GM23338 (cell line): ENCODE data around the gene RWDD4. TPM values are rescaled to one million over a fixed set of nuclear protein-coding genes. Genes with fewer than 3 reads are reported as not detected.

Experiments
- ATAC-seq: fragments of 200-7000 bp; cut with Tn5 transposase; 3 replicates; pipeline ENCODE4 v1.9.1; 2020
- DNase-seq: peaks from one replicate; pipeline ENCODE4 v3.0.0-alpha.2; 2015; ENCODE audit warnings: low spot score
- H2AFZ ChIP-seq: fragments of 200-600 bp; sonication (generic); 2 replicates; pipeline ENCODE4 v1.8.0; 2016; ENCODE audit warnings: antibody characterized with exemption, mild to moderate bottlenecking, moderate library complexity
- H3F3A ChIP-seq: fragments of 200-600 bp; sonication (generic); replicated peaks from 2 replicates; pipeline ENCODE4 v1.8.0; 2017; ENCODE audit warnings: antibody characterized with exemption, mixed run types, low read depth
- H3K27ac ChIP-seq: fragments of 200-600 bp; sonication (generic); 2 replicates; pipeline ENCODE4 v1.6.1; 2016; ENCODE audit warnings: low read depth
- H3K27me3 ChIP-seq: fragments of 200-600 bp; sonication (generic); 2 replicates; pipeline ENCODE4 v1.8.0; 2016; ENCODE audit warnings: mild to moderate bottlenecking, mixed run types, moderate library complexity; ENCODE audit not compliant: insufficient read depth
- H3K36me3 ChIP-seq: fragments of 200-600 bp; sonication (generic); 2 replicates; pipeline ENCODE4 v1.8.0; 2016; ENCODE audit warnings: mild to moderate bottlenecking; ENCODE audit not compliant: insufficient read depth
- H3K4me1 ChIP-seq: fragments of 200-600 bp; sonication (generic); 2 replicates; pipeline ENCODE4 v1.8.0; 2016; ENCODE audit warnings: mild to moderate bottlenecking, moderate library complexity; ENCODE audit not compliant: insufficient read depth
- H3K4me2 ChIP-seq: fragments of 200-600 bp; sonication (generic); 2 replicates; pipeline ENCODE4 v1.7.1; 2017; ENCODE audit warnings: mixed run types
- H3K4me3 ChIP-seq: fragments of 200-600 bp; sonication (generic); 2 replicates; pipeline ENCODE4 v1.6.1; 2016; ENCODE audit warnings: mixed run types
- H3K79me2 ChIP-seq: fragments of 200-600 bp; sonication (generic); replicated peaks from 2 replicates; pipeline ENCODE4 v1.8.0; 2017; ENCODE audit warnings: mild to moderate bottlenecking; ENCODE audit not compliant: insufficient read depth
- H3K9me2 ChIP-seq: fragments of 200-600 bp; sonication (generic); 2 replicates; pipeline ENCODE4 v1.8.0; 2017; ENCODE audit not compliant: insufficient read depth
- H4K20me1 ChIP-seq: fragments of 200-600 bp; sonication (generic); replicated peaks from 2 replicates; pipeline ENCODE4 v1.8.0; 2017; ENCODE audit warnings: mild to moderate bottlenecking; ENCODE audit not compliant: insufficient read depth
- H3K27ac Mint-ChIP-seq: 2 replicates; pipeline ENCODE4 v1.8.0; 2020; ENCODE audit warnings: inconsistent platforms, mild to moderate bottlenecking, moderate library complexity, mixed read lengths
- H3K27me3 Mint-ChIP-seq: 3 replicates; pipeline ENCODE4 v1.8.0; 2022; ENCODE audit warnings: low read depth, mild to moderate bottlenecking, moderate library complexity, mixed read lengths, inconsistent platforms; ENCODE audit not compliant: insufficient read depth, poor library complexity
- H3K36me3 Mint-ChIP-seq: 3 replicates; pipeline ENCODE4 v1.8.0; 2021; ENCODE audit warnings: low read depth, mild to moderate bottlenecking, inconsistent platforms, moderate library complexity, mixed read lengths
- H3K4me1 Mint-ChIP-seq: 3 replicates; pipeline ENCODE4 v1.8.0; 2020; ENCODE audit warnings: mild to moderate bottlenecking, inconsistent platforms, mixed read lengths
- H3K4me3 Mint-ChIP-seq: 3 replicates; pipeline ENCODE4 v1.8.0; 2021; ENCODE audit warnings: moderate library complexity, mild to moderate bottlenecking, inconsistent platforms, mixed read lengths
- H3K9me3 Mint-ChIP-seq: 3 replicates; pipeline ENCODE4 v1.8.0; 2020; ENCODE audit warnings: moderate library complexity, mild to moderate bottlenecking, inconsistent platforms, mixed read lengths
- CREB1 ChIP-seq: fragments of 250-450 bp; sonication (Bioruptor Pico); IDR thresholded peaks from 2 replicates; pipeline ENCODE4 v1.5.0; 2020; ENCODE audit warnings: low read depth, mild to moderate bottlenecking, moderate library complexity
- CTCF ChIP-seq, 2 experiments: fragments of 200-600 bp in 1 of 2; sonication (generic) in 1 of 2; conservative IDR thresholded peaks; 2 replicates each; pipeline versions ENCODE4 v1.5.1 to v1.6.1; 2016 to 2017; ENCODE audit warnings: antibody characterized with exemption in 2 of 2, low read depth in 2 of 2, mild to moderate bottlenecking in 2 of 2, moderate library complexity in 1 of 2
- ETS1 ChIP-seq: IDR thresholded peaks from 2 replicates; pipeline ENCODE4 v1.6.1; 2016; ENCODE audit warnings: antibody characterized with exemption
- EZH2 ChIP-seq: fragments of 200-600 bp; sonication (generic); IDR thresholded peaks from one replicate; pipeline ENCODE4 v1.8.0; 2017; ENCODE audit warnings: antibody characterized with exemption, mild to moderate bottlenecking, low read depth; ENCODE audit not compliant: unreplicated experiment
- NANOG ChIP-seq: IDR thresholded peaks from 2 replicates; pipeline ENCODE4 v1.6.1; 2016; ENCODE audit warnings: antibody characterized with exemption, borderline replicate concordance
- POLR2AphosphoS5 ChIP-seq: IDR thresholded peaks from 2 replicates; pipeline ENCODE4 v1.6.1; 2016; ENCODE audit warnings: antibody characterized with exemption, low read depth
- REST ChIP-seq: IDR thresholded peaks from one replicate; pipeline ENCODE4 v1.6.1; 2018; ENCODE audit warnings: antibody characterized with exemption; ENCODE audit not compliant: unreplicated experiment
- ZNF114 ChIP-seq: fragments of 250-450 bp; sonication (Bioruptor Pico); IDR thresholded peaks from 2 replicates; pipeline ENCODE4 v1.5.0; 2020; ENCODE audit warnings: mild to moderate bottlenecking, moderate library complexity
- ZNF331 ChIP-seq: fragments of 250-450 bp; sonication (Bioruptor Pico); IDR thresholded peaks from 2 replicates; pipeline ENCODE4 v1.5.0; 2020; ENCODE audit warnings: low read depth, mild to moderate bottlenecking, moderate library complexity
- polyA plus RNA-seq: library from polyadenylated mRNA; unstranded; fragments of >200 nt; fragmentation: Nextera tagmentation; extraction: Ambion mirVana; gene quantifications from 2 replicates; pipeline ENCODE4 v1.2.1, GENCODE V29; 2016
- total RNA-seq: library from RNA; depleted of rRNA; stranded (reverse); fragments of >200 nt; shearing (Covaris generic); gene quantifications from 2 replicates; pipeline ENCODE4 v1.2.3, GENCODE V29; 2014

Gene RWDD4
- total and polyA plus RNA-seq, 2 experiments from 2014 or later = 22.4 to 28.9 TPM

GRCh38 chr4:183702492-183702891, 43.5 kb upstream of the RWDD4 start:
- no peaks in the 10 kb centered on the region for H3K4me1 ChIP-seq
- H3K4me1 Mint-ChIP-seq = no peaks in the 10 kb centered on the region
- no peaks in the 10 kb centered on the region for H3F3A ChIP-seq
- H3K4me3 Mint-ChIP-seq = no peak overlapping the region
- no peak overlapping the region for H3K4me3 ChIP-seq
- no peak for ATAC-seq
- H3K36me3 ChIP-seq = peaks cover 41% of the 10 kb centered on the region; the same call in 1 of the 2 replicates
- no peaks in the 10 kb centered on the region for H3K9me2 ChIP-seq
- 0 out of 2 replicates have a peak, but pooled peaks cover 4% of the 10 kb centered on the region for H4K20me1 ChIP-seq
- H3K27ac ChIP-seq = no peak overlapping the region
- no peaks in the 10 kb centered on the region for H3K27me3 ChIP-seq
- no peak overlapping the region for H2AFZ ChIP-seq
- DNase-seq = no peak
- no peaks in the 10 kb centered on the region for H3K27me3 Mint-ChIP-seq
- H3K79me2 ChIP-seq = no peaks in the 10 kb centered on the region
- H3K9me3 Mint-ChIP-seq = no peaks in the 10 kb centered on the region
- peak; percentile 76 for TF ChIP-seq ZNF331
- no peak for TF ChIP-seq EZH2
- no peak for TF ChIP-seq REST
- H3K4me2 ChIP-seq = no peak overlapping the region
- no peak overlapping the region for H3K27ac Mint-ChIP-seq
- peaks cover 83% of the 10 kb centered on the region for H3K36me3 Mint-ChIP-seq

GRCh38 chr4:183700407-183700806, 41.4 kb upstream of the RWDD4 start:
- no peaks in the 10 kb centered on the region for H3K9me3 Mint-ChIP-seq
- ATAC-seq = no peak
- H3K27ac Mint-ChIP-seq = no peak overlapping the region
- Histone ChIP-seq H3K27me3 (no peaks in the 10 kb centered on the region), H2AFZ (no peak overlapping the region), H3K4me1 (no peaks in the 10 kb centered on the region), H3K9me2 (no peaks in the 10 kb centered on the region), H3K79me2 (no peaks in the 10 kb centered on the region), H3K27ac (no peak overlapping the region), H3K4me3 (no peak overlapping the region), H3K36me3 (peaks cover 45% of the 10 kb centered on the region), H3F3A (no peaks in the 10 kb centered on the region), H4K20me1 (0 out of 2 replicates have a peak, but pooled peaks cover 4% of the 10 kb centered on the region), H3K4me2 (no peak overlapping the region)
- TF ChIP-seq CTCF (conservative IDR thresholded peaks at IDR 0.05; ENCODE audit: low read depth in 2 of 2) (no peak), NANOG (no peak), EZH2 (no peak), CREB1 (CRISPR knock-in tag) (no peak), ETS1 (no peak), ZNF114 (CRISPR knock-in tag) (no peak), POLR2AphosphoS5 (no peak)
- no peaks in the 10 kb centered on the region for H3K4me1 Mint-ChIP-seq
- H3K27me3 Mint-ChIP-seq = no peaks in the 10 kb centered on the region
- H3K36me3 Mint-ChIP-seq = peaks cover 83% of the 10 kb centered on the region
- no peak for DNase-seq
- H3K4me3 Mint-ChIP-seq = no peak overlapping the region
